ENCODE results near the gene GRIK5.

DNA sequence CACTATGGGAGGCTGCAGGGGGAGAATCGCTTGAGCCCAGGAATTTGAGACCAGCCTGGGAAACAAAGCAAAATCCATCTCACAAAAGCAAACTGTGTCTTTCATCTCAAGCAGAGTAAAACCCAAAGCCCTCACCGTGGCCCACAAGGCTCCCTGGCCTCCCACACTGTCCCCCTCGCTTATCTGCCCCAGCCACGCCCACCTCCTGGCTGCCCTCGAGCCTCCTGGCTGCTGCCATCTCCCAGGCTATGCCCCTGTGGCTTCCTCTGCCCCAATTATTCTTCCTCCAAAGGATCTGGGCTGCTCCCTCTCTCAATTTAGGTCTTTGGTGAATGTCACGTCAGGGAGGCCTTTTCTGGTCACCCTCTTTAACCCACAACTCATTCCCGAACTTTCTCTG, 114.5 kb downstream of the GRIK5 start:
- TF ChIP-seq, protein P1, sequence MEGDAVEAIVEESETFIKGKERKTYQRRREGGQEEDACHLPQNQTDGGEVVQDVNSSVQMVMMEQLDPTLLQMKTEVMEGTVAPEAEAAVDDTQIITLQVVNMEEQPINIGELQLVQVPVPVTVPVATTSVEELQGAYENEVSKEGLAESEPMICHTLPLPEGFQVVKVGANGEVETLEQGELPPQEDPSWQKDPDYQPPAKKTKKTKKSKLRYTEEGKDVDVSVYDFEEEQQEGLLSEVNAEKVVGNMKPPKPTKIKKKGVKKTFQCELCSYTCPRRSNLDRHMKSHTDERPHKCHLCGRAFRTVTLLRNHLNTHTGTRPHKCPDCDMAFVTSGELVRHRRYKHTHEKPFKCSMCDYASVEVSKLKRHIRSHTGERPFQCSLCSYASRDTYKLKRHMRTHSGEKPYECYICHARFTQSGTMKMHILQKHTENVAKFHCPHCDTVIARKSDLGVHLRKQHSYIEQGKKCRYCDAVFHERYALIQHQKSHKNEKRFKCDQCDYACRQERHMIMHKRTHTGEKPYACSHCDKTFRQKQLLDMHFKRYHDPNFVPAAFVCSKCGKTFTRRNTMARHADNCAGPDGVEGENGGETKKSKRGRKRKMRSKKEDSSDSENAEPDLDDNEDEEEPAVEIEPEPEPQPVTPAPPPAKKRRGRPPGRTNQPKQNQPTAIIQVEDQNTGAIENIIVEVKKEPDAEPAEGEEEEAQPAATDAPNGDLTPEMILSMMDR (IDR thresholded peaks at IDR 0.05; ENCODE audit: low read depth, low read length, missing input control) = no peak
- TF ChIP-seq, protein P2, sequence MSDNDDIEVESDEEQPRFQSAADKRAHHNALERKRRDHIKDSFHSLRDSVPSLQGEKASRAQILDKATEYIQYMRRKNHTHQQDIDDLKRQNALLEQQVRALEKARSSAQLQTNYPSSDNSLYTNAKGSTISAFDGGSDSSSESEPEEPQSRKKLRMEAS (IDR thresholded peaks at IDR 0.05) = no peak
- TF ChIP-seq YY1 (IDR thresholded peaks at IDR 0.05) (no peak), RXRA (IDR thresholded peaks at IDR 0.05) (no peak), RAD21 (IDR thresholded peaks at IDR 0.05) (no peak), TAF1 (conservative IDR thresholded peaks at IDR 0.05) (no peak), FOXA1 (IDR thresholded peaks at IDR 0.05) (no peak), GABPA (IDR thresholded peaks at IDR 0.05 in 1 of 2, conservative IDR thresholded peaks at IDR 0.05 in 1 of 2) (no peak)
- TF ChIP-seq, protein P3, sequence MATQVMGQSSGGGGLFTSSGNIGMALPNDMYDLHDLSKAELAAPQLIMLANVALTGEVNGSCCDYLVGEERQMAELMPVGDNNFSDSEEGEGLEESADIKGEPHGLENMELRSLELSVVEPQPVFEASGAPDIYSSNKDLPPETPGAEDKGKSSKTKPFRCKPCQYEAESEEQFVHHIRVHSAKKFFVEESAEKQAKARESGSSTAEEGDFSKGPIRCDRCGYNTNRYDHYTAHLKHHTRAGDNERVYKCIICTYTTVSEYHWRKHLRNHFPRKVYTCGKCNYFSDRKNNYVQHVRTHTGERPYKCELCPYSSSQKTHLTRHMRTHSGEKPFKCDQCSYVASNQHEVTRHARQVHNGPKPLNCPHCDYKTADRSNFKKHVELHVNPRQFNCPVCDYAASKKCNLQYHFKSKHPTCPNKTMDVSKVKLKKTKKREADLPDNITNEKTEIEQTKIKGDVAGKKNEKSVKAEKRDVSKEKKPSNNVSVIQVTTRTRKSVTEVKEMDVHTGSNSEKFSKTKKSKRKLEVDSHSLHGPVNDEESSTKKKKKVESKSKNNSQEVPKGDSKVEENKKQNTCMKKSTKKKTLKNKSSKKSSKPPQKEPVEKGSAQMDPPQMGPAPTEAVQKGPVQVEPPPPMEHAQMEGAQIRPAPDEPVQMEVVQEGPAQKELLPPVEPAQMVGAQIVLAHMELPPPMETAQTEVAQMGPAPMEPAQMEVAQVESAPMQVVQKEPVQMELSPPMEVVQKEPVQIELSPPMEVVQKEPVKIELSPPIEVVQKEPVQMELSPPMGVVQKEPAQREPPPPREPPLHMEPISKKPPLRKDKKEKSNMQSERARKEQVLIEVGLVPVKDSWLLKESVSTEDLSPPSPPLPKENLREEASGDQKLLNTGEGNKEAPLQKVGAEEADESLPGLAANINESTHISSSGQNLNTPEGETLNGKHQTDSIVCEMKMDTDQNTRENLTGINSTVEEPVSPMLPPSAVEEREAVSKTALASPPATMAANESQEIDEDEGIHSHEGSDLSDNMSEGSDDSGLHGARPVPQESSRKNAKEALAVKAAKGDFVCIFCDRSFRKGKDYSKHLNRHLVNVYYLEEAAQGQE (IDR thresholded peaks at IDR 0.05) = no peak
- TF ChIP-seq, protein P4, sequence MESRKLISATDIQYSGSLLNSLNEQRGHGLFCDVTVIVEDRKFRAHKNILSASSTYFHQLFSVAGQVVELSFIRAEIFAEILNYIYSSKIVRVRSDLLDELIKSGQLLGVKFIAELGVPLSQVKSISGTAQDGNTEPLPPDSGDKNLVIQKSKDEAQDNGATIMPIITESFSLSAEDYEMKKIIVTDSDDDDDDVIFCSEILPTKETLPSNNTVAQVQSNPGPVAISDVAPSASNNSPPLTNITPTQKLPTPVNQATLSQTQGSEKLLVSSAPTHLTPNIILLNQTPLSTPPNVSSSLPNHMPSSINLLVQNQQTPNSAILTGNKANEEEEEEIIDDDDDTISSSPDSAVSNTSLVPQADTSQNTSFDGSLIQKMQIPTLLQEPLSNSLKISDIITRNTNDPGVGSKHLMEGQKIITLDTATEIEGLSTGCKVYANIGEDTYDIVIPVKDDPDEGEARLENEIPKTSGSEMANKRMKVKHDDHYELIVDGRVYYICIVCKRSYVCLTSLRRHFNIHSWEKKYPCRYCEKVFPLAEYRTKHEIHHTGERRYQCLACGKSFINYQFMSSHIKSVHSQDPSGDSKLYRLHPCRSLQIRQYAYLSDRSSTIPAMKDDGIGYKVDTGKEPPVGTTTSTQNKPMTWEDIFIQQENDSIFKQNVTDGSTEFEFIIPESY (IDR thresholded peaks at IDR 0.05) = no peak

Measured in liver (tissue), 3 donors.